CD4-positive, alpha-beta T cell treated with Interleukin-17A for 4 hours (primary cell): ENCODE data around the gene ARFGAP1.
"Not testable (repeated sequence)": the region's sequence is repeated elsewhere in the genome, so short reads cannot be mapped to it uniquely, and the experiment has no call there.

Source experiments
- DNase-seq: peaks from one replicate; pipeline ENCODE4 v3.0.0-alpha.2; 2020; ENCODE audit warnings: mixed read lengths

Gene ARFGAP1

DNA sequence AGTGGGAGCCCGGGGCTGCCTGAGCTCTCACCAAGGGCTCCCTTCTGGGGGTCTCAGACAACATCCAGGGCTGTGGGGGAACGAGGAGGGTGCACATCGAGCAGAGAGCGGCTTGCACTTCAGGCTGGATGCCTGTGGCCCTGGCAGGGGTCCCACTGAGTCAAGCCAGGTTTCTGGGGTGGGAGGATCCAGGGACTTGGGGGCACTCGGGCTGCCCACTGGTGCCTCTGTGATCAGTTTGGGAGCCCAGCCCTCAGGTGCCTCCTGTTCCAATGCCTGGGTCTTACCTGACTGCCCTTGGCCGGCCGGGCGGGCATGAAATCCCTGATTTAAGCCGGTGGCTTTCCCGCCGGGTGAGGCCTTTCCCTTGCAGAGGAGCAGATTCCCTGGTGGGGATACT lies 20.8 kb downstream of the ARFGAP1 start:
- no peak for DNase-seq

DNA sequence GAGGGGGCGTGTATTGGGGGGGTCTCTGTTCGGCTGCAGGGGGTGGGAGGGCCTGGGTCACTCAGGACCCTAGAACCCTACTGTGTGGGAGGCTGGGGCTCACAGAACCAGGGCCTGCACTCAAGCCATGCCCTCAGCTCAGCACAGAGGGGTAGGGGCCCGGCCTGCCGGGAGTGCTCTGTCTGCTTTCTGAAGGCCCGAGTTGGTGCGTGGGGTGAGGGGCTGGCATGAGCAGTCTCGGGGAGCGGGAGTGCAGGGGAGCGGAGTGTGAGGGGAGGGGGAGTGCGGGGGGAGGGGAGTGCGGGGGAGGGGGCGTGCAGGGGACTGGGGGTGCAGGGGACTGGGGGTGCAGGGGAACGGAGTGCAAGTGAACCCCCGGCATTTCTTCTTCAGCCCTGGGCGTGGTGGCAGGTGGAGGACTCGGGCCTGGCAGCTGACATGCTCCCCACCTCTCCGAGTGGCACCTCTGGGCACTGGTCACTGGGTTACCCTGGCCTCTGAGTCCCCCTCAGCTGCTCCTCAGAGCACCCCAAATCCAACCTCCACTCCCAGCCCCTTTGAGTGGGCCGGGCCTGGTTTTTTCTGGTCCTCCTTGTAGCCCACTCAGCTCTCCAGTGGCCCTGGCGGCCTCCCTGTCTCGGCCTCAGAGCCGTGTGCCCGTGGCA lies 21.4 kb downstream of the ARFGAP1 start:
- no peak for DNase-seq

DNA sequence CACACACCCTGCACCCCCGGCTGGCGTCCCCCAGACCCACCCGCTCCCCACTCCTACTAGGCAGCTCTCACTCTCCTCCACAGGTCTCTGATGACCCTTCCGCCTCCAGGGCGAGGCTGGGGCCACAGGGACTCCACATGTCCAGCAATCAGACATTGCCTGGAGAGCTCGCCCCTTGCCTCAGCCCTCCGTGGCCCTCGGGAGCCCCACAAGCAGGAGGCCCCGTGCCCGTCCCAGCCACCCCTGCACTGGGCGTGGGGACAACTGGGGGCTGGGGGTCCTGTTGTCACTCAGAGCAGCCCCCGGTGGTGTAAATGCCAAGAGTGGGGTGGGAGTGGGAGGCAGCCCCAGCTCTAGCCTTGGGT lies 21.9 kb downstream of the ARFGAP1 start:
- DNase-seq, result no peak

DNA sequence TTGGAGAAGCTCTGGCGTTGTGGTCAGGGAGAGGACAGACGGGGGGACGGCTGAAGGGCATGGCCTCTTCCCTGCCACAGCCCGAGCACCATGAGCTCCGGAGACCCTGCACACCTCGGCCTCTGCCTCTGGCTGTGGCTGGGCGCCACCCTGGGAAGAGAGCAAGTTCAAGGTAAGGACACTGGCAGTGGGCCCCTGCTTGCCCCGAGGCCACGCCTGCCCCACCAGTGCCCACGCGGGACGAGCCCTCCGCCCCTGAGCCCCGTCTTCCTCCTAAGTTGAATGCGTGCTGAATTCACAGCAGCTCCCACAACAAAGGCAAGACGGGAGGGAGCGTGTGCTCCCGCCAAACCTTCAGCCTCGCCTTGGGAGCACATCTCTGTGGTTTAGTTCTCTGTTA lies 22.4 kb downstream of the ARFGAP1 start:
- DNase-seq, result no peak

DNA sequence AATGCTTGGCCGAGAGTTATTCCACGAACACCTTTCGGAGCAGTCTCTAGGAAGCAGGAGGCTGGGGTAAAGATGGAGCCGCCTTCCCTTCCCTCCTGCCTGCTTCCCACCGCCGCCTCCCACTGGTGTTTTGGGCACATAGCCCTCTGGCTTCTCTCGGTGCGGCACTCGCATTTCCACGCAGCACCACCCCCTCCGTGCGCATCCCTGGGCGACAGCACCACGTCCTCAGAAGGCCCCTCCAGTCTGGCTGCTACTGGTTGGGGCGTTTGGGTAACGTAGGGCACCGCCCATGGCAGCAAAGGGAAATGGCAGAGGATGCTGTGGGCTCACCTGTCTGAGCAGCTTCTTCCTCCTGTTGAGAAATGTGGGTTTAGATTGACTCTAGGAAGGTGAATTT lies 22.8 kb downstream of the ARFGAP1 start:
- peak; percentile 20 for DNase-seq

DNA sequence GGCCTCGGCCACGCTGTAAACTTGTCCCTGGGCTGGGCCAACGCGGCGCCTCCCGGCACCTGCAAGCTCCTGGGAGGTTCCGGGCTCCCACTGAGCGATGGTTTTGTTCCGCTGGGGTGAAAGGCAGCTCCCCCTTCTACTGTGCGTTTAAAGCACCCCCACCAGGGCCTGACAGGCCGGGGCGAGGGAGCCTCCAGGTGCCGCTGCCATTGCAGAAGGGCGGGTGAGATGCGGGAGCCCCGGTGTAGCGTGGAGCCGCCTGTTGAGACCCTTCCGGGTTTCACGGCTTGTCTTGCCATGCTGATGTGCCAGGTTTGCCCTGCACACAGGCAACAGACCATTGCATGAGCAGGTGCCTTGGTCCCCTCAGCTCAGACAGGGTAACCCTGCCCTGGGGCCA lies 23.2 kb downstream of the ARFGAP1 start:
- no peak for DNase-seq

DNA sequence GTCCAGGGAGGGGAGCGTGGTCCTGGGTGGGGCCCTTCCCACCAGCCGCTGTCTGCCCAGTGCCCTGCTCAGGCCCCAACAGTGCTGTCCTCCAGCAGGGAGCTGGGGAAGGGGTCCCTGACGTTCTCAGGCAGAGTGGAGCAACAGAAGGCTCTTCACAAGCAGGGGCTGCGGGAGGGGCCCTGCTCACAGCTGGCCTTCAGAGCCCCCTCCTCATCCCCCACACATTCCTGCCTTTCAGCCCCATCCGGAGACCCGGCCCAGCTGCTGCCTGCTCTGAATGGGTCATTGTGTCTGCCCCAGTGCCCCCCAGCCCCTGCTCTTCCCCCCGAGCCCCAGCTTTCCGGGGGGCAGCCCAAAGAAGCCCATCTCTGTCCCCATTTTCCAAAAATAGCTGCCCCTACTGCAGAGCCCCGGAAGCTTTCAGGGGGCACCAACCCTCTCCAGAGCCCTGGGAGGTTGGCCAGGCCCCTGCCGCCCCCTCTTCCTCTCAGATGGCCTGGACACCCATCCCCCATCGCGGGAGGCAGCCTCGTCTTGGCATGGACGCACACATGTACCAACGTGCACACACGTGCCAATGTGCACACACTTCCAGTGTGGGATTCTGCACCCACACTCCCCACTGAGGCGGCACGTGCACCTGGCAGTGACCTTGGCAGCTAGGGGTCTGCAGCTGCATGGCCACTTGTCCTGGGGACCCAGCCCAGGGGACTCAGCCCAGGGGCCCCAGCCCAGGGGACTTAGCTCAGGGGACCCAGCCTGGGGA lies 24.1 kb downstream of the ARFGAP1 start:
- no peak for DNase-seq

DNA sequence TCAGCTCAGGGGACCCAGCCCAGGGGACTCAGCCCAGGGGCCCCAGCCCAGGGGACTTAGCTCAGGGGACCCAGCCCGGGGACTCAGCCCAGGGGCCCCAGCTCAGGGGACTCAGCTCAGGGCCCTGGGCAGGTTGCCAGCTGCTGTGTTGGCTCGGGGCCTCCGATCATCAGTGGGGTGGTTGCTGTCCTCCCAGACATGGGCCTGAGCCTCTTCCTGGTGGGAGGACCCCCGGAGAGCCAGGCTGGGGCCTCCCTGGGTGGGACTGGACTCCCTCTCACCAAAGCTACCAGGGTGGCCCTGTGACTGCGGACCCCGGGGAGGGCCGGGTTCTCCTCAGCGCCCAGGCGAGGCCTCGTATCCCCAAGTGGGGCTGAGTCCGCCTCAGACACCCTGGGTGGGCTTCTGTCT lies 24.8 kb downstream of the ARFGAP1 start:
- DNase-seq, result no peak

DNA sequence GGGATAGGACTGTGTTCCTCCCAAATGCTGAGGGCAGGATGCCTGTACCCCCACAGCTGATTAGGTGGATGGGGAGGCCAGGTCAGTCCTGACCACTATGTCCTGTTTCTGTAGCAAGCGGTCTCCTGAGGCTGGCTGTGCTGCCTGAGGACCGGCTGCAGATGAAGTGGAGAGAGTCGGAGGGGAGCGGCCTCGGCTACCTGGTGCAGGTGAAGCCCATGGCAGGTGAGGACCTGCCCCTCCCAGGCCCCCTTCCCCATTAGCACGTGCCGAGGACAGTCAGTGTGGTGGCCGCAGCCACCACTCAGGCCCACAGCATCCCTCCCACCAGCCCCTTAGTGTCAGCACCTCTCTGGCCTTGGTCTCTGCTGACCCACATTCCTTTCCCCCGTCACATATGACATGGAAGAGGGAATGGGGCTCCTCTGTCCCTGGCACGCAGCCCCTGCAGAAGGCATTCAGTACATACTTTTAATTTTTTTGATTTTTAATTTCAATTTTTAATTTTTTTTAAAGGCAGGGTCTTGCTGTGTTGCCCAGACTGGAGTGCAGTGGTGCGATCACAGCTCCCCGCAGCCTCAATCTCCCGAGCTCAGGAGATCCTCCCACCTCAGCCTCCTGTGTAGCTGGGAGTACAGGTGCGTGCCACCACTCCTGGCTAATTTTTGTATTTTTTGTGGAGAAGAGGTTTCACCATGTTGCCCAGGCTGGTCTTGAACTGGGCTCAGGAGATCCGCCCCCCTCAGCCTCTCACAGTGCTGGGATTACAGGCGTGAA lies 25.4 kb downstream of the ARFGAP1 start:
- no peak for DNase-seq

DNA sequence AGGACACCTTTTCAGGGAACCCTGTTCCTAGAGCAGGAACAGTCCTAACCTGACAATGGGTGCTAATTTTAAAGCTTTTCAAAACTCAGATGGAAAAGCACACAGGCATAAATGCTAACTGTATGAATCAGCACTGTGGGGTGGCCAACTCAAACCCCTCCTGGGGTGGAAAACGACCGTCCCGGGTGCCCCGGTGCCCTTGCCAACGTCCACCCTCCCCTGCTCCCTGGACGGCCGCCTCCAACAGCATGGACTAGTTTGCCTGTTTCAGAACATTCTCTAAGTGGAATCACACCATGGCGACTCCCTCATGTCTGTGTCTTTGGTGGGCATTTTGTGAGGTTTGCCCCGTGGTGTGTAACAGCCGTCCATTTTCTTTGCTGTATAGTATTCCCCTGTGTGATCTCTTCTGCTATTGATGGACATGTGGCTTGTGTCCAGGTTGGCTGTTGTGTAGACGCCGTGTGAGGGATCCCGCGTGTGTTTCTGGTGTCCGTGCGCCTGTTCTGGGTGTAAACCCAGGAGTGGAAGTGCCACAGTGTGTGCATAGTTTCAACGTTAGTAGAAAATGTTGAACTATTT lies 26.2 kb downstream of the ARFGAP1 start:
- no peak for DNase-seq

DNA sequence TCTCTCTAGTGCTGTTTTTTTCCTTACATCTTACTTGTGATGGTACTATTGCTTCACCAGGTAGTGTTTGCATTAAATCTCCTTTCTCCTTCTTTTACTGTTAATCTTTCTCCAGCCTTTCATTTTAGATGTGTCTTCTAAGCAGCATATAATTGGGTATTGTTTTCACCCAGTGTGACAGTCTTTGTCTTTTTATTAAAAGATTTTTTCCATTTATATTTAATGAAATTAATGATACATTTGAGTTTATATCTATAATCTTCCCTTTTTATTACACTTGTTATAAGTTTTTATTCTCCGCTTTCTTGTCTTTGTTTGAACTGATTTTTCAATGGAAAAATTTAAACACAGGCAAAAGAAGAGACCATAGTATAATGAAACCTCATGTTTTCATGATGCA lies 29.1 kb downstream of the ARFGAP1 start:
- no peak for DNase-seq

DNA sequence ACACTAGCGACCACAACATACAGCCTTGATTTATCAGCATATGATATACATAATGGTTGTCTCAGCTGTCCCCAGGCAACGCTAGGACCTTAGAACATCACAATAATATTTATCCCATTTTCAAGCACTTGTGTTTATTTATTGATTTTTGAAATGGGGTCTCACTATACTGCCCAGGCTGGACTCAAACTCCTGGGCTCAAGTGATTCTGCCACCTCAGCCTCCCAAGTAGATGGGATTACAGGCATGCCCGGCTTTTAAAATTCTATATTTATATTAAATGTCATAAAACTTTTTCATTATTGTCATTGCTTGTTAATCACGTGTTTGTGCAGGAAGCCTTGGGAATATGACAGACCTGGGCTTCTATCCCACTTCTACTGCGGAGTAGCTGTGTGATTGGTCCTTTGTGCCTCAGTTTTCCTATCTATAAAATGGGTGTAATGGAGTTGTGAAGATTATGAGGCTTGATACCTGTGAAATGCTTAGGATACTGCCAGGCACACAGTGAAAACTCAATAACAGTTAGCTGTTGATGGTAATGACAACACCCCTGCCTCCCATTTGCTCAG lies 30.6 kb downstream of the ARFGAP1 start:
- DNase-seq, result no peak

DNA sequence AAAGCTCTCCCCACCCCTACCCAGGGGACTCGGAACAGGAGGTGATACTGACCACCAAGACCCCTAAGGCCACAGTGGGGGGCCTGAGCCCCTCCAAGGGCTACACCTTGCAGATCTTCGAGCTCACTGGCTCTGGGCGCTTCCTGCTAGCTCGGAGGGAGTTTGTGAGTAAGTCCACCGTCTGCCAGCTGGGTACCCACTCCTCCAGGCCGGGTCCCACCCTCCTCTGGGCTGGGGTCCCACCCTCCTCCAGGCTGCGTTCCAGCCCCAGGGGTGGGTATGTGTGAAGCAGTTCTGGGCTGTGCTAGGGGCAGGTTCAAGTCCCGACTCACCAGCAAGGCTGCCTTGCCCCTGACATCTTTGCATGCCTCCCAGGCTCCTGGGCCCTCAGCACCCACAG lies 32.8 kb downstream of the ARFGAP1 start:
- no peak for DNase-seq

DNA sequence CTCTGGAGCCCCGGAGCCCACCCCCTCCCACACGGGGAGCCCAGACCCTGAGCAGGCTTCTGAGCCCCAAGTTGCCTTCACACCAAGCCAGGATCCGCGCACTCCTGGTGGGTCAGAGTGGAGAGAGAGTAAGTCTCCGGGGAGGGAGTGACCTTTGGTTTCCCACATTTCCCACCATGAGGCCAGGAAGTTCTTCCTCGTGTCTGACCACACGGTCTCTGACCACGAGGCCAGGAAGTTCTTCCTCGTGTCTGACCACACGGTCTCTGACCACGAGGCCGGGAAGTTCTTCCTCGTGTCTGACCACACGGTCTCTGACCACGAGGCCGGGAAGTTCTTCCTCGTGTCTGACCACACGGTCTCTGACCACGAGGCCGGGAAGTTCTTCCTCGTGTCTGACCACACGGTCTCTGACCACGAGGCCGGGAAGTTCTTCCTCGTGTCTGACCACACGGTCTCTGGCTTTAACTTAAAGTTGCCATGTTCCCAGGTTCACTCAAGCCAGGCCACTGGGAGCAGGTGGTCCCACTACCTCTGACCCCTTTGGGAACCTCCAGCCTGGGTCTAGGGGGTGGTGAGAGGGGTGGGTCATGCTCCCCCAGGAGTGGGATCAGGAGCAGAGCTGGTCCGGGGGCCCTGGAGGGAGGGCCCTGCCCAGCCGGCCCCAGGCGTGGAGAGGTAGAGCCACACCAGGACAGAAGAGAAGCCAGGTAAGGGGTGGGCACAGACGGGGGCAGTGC lies 33.5 kb downstream of the ARFGAP1 start:
- not testable (repeated sequence) for DNase-seq

DNA sequence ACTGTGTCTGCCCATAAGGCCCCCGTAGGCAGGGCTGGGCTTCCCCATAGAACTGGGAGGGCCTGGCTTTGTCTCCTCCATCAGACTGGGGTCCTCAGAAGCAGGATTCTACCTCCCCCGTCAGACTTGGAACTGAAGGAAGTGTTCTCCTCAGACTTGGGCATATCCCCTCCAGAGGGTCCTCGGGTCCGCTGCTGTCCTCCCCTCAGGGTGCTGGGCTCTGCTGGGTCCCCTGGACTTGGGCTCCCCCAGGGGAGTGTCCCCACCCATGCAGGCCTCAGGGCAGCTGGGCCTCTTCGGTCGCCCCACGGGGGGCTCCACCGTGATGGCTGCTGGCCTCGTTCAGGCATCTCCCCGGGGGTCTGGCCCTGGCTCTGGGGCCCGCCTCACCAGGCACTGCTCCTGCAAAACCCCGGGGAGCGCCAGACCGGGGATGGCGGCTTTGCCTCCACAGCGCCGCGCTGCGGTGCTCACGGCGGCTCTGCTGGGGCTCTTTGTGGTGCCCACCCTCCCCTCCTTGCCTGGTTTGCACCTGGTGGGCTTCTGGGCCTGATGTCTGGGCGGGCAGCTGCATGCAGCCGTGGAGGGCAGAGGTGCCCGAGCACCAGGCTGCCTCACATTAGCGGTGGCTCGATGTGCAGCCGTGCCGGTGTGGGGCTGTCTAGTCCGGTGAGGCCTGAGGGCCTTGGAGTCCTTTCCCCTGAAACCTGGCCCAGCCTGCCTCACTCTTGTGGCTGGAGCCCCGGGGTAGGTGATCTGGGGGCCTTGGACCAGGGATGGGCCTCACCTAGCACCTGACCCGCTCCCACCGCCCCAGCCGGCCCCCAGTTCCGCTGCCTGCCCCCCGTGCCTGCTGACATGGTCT lies 34.3 kb downstream of the ARFGAP1 start:
- no peak for DNase-seq

DNA sequence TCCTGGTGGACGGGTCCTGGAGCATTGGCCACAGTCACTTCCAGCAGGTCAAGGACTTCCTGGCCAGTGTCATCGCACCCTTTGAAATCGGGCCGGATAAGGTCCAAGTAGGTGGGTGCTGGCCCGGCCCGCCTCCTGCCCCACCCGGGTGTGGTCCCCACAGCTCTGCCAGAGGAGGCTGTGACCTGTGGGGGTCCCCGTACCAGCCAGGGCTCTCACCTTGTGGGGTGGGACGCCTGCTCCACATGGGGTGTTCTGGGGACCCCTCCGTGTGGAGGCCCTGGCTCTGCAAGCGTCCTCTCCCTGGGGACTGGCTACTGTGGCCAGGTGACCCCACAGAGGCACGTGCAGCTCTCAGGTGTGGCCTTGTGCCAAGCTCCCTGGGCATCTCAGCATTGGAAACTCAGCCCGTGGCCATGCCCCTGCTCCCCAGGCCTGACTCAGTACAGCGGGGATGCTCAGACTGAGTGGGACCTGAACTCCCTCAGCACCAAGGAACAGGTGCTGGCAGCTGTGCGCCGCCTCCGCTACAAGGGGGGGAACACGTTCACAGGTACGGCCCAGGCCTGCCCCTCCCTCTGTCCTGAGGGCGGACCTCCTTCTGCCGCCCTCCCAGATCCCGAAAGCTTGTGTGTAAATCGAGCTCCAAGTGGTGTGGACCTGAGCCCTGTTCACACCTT lies 35.1 kb downstream of the ARFGAP1 start:
- no peak for DNase-seq

DNA sequence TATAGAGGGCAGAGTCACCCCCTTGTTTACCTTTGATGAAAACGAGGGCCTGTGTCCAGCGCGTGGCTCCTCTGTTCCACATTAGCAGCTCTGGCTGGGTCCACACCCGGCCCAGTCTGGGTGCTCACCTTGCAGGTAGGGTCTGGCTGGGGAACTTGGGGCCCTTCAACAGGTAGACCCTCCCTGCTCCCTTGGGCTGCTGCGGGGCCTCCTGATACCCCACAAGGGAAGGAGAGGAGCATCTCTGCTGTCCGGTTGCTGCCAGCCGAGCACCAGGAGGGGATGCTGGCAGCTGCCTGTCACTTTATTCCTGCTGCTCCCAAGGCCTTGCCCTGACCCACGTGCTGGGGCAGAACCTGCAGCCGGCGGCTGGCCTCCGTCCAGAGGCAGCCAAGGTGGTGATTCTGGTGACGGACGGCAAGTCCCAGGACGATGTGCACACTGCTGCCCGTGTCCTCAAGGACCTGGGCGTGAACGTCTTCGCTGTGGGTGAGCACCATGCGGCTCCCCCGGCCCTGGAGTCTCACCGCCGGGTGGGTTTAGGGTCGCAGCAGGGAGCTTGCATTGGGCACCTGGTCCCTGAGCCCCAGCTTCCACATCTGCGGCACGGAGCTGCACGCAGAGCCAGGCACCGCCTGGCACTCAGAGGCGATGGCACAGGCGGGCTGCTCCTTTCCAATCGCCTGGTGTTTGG lies 35.8 kb downstream of the ARFGAP1 start:
- DNase-seq, result no peak

DNA sequence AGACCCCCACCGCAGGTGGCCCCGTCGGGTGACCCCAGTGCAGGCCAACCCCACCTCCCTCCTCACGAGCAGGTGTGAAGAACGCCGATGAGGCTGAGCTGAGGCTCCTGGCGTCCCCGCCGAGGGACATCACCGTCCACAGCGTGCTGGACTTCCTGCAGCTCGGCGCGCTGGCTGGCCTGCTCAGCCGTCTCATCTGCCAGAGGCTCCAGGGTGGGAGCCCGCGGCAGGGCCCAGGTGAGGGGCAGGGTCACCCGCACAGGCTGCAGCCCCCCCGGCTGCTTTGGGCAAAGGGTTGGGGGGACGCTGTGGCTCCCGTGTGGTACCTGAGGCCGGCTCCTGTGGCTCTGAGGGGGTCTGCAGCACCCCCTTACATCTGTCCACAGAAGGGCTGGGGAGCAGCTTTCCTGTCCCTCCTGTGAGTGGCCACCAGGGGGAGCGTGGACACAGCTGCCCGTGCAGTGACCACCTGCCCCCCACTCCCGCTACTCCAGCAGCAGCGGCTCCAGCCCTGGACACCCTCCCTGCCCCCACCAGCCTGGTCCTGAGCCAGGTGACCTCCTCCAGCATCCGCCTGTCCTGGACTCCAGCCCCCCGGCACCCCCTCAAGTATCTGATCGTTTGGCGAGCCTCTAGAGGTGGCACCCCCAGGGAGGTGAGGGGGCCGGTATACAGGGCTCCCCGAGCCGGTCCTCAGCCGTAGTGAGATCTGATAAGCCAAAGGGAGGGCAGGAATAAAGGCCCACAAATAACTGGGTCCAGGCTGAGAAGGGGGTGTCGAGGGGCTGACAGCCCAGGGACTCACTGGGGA lies 36.9 kb downstream of the ARFGAP1 start:
- peak; percentile 42 for DNase-seq

DNA sequence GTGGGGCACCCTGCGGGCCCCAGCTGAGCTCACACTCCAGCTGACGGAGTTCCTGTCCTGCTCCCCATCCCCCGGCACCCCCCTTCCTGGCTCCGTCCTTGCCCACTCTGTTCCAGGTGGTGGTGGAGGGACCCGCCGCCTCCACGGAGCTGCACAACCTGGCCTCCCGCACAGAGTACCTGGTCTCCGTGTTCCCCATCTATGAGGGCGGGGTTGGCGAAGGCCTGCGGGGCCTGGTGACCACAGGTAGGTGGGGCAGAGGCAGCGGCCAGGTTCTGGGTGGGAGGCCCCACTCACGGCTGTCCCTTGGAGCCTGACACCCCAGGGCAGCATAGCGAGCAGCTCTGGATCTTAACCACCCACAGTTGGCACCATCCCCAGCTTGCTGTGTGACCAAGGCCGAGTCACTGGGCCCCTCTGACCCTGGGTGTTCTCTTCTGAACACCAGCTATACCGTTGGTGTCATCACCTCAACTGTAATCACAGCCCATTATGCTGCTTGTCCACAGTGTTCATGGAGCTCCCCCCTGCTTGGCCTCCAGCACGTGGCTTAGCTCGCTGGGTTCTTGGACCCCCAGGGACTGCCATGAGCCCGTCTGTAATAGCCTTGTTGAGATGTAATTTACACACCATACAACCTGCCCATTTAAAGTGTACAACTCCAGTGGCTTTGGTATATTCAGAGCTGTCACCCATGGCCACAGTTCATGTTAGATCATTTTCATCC lies 37.8 kb downstream of the ARFGAP1 start:
- DNase-seq, result no peak
